ENCODE data around the gene ARHGEF16. TPM values are rescaled to one million over a fixed set of nuclear protein-coding genes. Genes with fewer than 3 reads are reported as not detected.

ARHGEF16 gene
- polyA plus RNA-seq, 1 donor from 2014 or later: not detected

Other genes starting within 250 kb of the ARHGEF16 start
- 2.3 TPM for gene MEGF6, start 156.8 kb downstream of the ARHGEF16 start, polyA plus RNA-seq
- gene TPRG1L, start 170.3 kb downstream of the ARHGEF16 start, polyA plus RNA-seq: 37.8 TPM
- 29.7 TPM for gene WRAP73, start 195.4 kb downstream of the ARHGEF16 start, polyA plus RNA-seq
- 0.88 TPM for gene TP73, start 197.9 kb downstream of the ARHGEF16 start, polyA plus RNA-seq

Data from IgD-negative memory B cell (primary cell).